Stimulated activated CD8-positive, alpha-beta memory T cell treated with anti-CD3 and anti-CD28 coated beads, Interleukin-12 subunit alpha, Interleukin-12 subunit beta, amount 100 ng/mL, for 1 hour (primary cell): ENCODE results near the gene WFIKKN2.

Experiments
- DNase-seq: peaks from one replicate; pipeline ENCODE4 v3.0.0-alpha.2; 2020; ENCODE audit warnings: low read depth

Gene WFIKKN2

GRCh38 chr17:50808888-50809287 lies 26.5 kb upstream of the WFIKKN2 start:
- DNase-seq = no peak

- no peak for DNase-seq
Observed at GRCh38 chr17:50813583-50813982, 21.8 kb upstream of the WFIKKN2 start.

GRCh38 chr17:50815400-50815799 lies 20.0 kb upstream of the WFIKKN2 start:
- DNase-seq = no peak

GRCh38 chr17:50816271-50816670 lies 19.1 kb upstream of the WFIKKN2 start:
- no peak for DNase-seq

GRCh38 chr17:50816771-50817751 lies 18.3 kb upstream of the WFIKKN2 start:
- DNase-seq = peak; percentile 47

- no peak for DNase-seq
Observed at GRCh38 chr17:50817838-50818237, 17.5 kb upstream of the WFIKKN2 start.

- no peak for DNase-seq
Observed at GRCh38 chr17:50818261-50818660, 17.1 kb upstream of the WFIKKN2 start.

- no peak for DNase-seq
Observed at GRCh38 chr17:50818921-50819657, 16.3 kb upstream of the WFIKKN2 start.

GRCh38 chr17:50820651-50821050 lies 14.7 kb upstream of the WFIKKN2 start:
- DNase-seq = no peak

- no peak for DNase-seq
Observed at GRCh38 chr17:50822550-50822949, 12.8 kb upstream of the WFIKKN2 start.

- DNase-seq = no peak
Observed at GRCh38 chr17:50824429-50824828, 11.0 kb upstream of the WFIKKN2 start.

- DNase-seq = no peak
Observed at GRCh38 chr17:50825188-50825587, 10.2 kb upstream of the WFIKKN2 start.

- DNase-seq = no peak
Observed at GRCh38 chr17:50828508-50829170, 6.7 kb upstream of the WFIKKN2 start.

GRCh38 chr17:50829332-50829731 lies 6.1 kb upstream of the WFIKKN2 start:
- no peak for DNase-seq

- no peak for DNase-seq
Observed at GRCh38 chr17:50830352-50830751, 5.0 kb upstream of the WFIKKN2 start.

- no peak for DNase-seq
Observed at GRCh38 chr17:50830994-50831393, 4.4 kb upstream of the WFIKKN2 start.

GRCh38 chr17:50831471-50831928 lies 3.9 kb upstream of the WFIKKN2 start:
- DNase-seq = no peak

- no peak for DNase-seq
Observed at GRCh38 chr17:50832267-50832863, 3.0 kb upstream of the WFIKKN2 start.

- no peak for DNase-seq
Observed at GRCh38 chr17:50832864-50833381, 2.5 kb upstream of the WFIKKN2 start.

GRCh38 chr17:50833510-50834428 lies 1.6 kb upstream of the WFIKKN2 start:
- no peak for DNase-seq
